K562 (cell line): ENCODE results near the gene RPL36AL. TPM values are rescaled to one million over a fixed set of nuclear protein-coding genes. Genes with fewer than 3 reads are reported as not detected.

Experiments used
- ADNP ChIP-seq: fragments of 200-800 bp; sonication (Bioruptor generic); IDR thresholded peaks from 2 replicates; pipeline ENCODE4 v1.6.1; 2016; ENCODE audit warnings: missing genetic modification characterization, missing compliant biosample characterization
- ATF4 ChIP-seq: fragments of 450-650 bp; formaldehyde crosslinking; IDR thresholded peaks from 2 replicates; pipeline ENCODE4 v1.4.0; 2022; ENCODE audit warnings: mild to moderate bottlenecking, moderate library complexity
- FUS ChIP-seq: fragments of 200-400 bp; formaldehyde crosslinking; optimal IDR thresholded peaks from 2 replicates; pipeline ENCODE3; 2017; ENCODE audit warnings: low read depth, low read length
- ILK ChIP-seq: fragments of 450-650 bp; IDR thresholded peaks from 2 replicates; pipeline ENCODE4 v1.6.1; 2016; ENCODE audit warnings: missing genetic modification characterization, low read depth, mild to moderate bottlenecking, missing compliant biosample characterization, moderate library complexity, borderline replicate concordance
- KLF13 ChIP-seq: fragments of 450-650 bp; IDR thresholded peaks from 2 replicates; pipeline ENCODE4 v1.6.1; 2016; ENCODE audit warnings: missing genetic modification characterization, low read depth, mild to moderate bottlenecking, missing compliant biosample characterization, moderate library complexity, borderline replicate concordance
- L3MBTL2 ChIP-seq: fragments of 450-650 bp; IDR thresholded peaks from 2 replicates; pipeline ENCODE4 v1.6.1; 2016; ENCODE audit warnings: mild to moderate bottlenecking, moderate library complexity
- MYNN ChIP-seq, 2 experiments: sonication (generic); formaldehyde crosslinking in 1 of 2; IDR thresholded peaks; 2 replicates each; pipeline versions ENCODE4 v1.5.0 to v1.6.1; 2016 to 2020; ENCODE audit warnings: antibody characterized with exemption in 1 of 2, missing genetic modification reagents in 1 of 2
- RNF2 ChIP-seq: sonication (generic); IDR thresholded peaks from 2 replicates; pipeline ENCODE4 v1.6.1; 2016
- ZNF445 ChIP-seq: fragments of 250-450 bp; sonication (Bioruptor Pico); IDR thresholded peaks from 2 replicates; pipeline ENCODE4 v1.4.0; 2020; ENCODE audit warnings: low read depth, mild to moderate bottlenecking, moderate library complexity
- ZNF609 ChIP-seq: sonication (generic); formaldehyde crosslinking; IDR thresholded peaks from 2 replicates; pipeline ENCODE4 v1.8.1; 2023; ENCODE audit warnings: missing genetic modification reagents, mild to moderate bottlenecking, borderline replicate concordance
- ZNF639 ChIP-seq, 2 experiments: fragments of 200-800 bp in 1 of 2; sonication (Bioruptor generic) in 1 of 2; sonication (generic) in 1 of 2; formaldehyde crosslinking in 1 of 2; IDR thresholded peaks in 1 of 2; conservative IDR thresholded peaks in 1 of 2; 2 replicates each; pipeline versions ENCODE4 v1.5.0 to v1.6.1; 2016 to 2020; ENCODE audit warnings: missing compliant biosample characterization in 1 of 2, missing genetic modification characterization in 1 of 2, missing genetic modification reagents in 1 of 2
- polyA plus RNA-seq, 8 experiments: library from polyadenylated mRNA; depleted of rRNA in 4 of 8; stranded (reverse) in 5 of 8; unstranded in 3 of 8; fragments of >200 nt; fragmentation: Nextera tagmentation in 2 of 8; fragmentation: Illumina TruSeq in 1 of 8; extraction: Ambion mirVana in 2 of 8; extraction: Trizol in 1 of 8; gene quantifications; 2 replicates each; pipeline versions ENCODE4 v1.2.1 to v1.2.3, GENCODE V29; 2011 to 2014; ENCODE audit warnings: inconsistent platforms in 1 of 8, missing spikeins in 1 of 8
- total RNA-seq, 7 experiments: library from RNA; depleted of rRNA in 6 of 7; stranded (reverse); fragments of >200 nt in 6 of 7; fragmentation: Illumina TruSeq in 2 of 7; extraction: Trizol in 2 of 7; gene quantifications; 2 replicates each; pipeline versions ENCODE4 v1.2.1 to v1.2.3, GENCODE V29; 2011 to 2021; ENCODE audit warnings: low replicate concordance in 1 of 7
- TF ChIP-seq, protein P1 (sequence below): fragments of 450-650 bp; IDR thresholded peaks from 2 replicates; pipeline ENCODE4 v1.6.1; 2016; ENCODE audit warnings: missing biosample characterization, missing genetic modification characterization
- TF ChIP-seq, protein P2 (sequence below): fragments of 450-650 bp; IDR thresholded peaks from 2 replicates; pipeline ENCODE4 v1.6.1; 2018; ENCODE audit not compliant: partially characterized antibody

Gene RPL36AL
- total and polyA plus RNA-seq, 9 of the 15 experiments (the other 6 are each of a cell fraction or from before 2014, with no cell fraction given), result 146 to 674 (median 360) TPM

- TF ChIP-seq ILK (tag), result no peak
- peak; percentile 39; the same call in 1 of the 2 replicates for TF ChIP-seq MYNN (IDR thresholded peaks at IDR 0.05)
- no peak for TF ChIP-seq MYNN (CRISPR knock-in tag; IDR thresholded peaks at IDR 0.05)
- no peak for TF ChIP-seq ZNF639 (CRISPR knock-in tag; conservative IDR thresholded peaks at IDR 0.05 in 1 of 2, IDR thresholded peaks at IDR 0.05 in 1 of 2)
- no peak for TF ChIP-seq ATF4 (CRISPR knock-in tag)
- no peak for TF ChIP-seq ZNF445 (CRISPR knock-in tag)
- peak; percentile 20; the same call in 1 of the 2 replicates for TF ChIP-seq RNF2
- TF ChIP-seq, protein P1, sequence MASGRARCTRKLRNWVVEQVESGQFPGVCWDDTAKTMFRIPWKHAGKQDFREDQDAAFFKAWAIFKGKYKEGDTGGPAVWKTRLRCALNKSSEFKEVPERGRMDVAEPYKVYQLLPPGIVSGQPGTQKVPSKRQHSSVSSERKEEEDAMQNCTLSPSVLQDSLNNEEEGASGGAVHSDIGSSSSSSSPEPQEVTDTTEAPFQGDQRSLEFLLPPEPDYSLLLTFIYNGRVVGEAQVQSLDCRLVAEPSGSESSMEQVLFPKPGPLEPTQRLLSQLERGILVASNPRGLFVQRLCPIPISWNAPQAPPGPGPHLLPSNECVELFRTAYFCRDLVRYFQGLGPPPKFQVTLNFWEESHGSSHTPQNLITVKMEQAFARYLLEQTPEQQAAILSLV, result no peak
- no peak for TF ChIP-seq FUS
- no peak for TF ChIP-seq ZNF609 (CRISPR knock-in tag)
- peak; percentile 44; the same call in 1 of the 2 replicates for TF ChIP-seq L3MBTL2
- no peak for TF ChIP-seq KLF13 (tag)
- TF ChIP-seq, protein P2, sequence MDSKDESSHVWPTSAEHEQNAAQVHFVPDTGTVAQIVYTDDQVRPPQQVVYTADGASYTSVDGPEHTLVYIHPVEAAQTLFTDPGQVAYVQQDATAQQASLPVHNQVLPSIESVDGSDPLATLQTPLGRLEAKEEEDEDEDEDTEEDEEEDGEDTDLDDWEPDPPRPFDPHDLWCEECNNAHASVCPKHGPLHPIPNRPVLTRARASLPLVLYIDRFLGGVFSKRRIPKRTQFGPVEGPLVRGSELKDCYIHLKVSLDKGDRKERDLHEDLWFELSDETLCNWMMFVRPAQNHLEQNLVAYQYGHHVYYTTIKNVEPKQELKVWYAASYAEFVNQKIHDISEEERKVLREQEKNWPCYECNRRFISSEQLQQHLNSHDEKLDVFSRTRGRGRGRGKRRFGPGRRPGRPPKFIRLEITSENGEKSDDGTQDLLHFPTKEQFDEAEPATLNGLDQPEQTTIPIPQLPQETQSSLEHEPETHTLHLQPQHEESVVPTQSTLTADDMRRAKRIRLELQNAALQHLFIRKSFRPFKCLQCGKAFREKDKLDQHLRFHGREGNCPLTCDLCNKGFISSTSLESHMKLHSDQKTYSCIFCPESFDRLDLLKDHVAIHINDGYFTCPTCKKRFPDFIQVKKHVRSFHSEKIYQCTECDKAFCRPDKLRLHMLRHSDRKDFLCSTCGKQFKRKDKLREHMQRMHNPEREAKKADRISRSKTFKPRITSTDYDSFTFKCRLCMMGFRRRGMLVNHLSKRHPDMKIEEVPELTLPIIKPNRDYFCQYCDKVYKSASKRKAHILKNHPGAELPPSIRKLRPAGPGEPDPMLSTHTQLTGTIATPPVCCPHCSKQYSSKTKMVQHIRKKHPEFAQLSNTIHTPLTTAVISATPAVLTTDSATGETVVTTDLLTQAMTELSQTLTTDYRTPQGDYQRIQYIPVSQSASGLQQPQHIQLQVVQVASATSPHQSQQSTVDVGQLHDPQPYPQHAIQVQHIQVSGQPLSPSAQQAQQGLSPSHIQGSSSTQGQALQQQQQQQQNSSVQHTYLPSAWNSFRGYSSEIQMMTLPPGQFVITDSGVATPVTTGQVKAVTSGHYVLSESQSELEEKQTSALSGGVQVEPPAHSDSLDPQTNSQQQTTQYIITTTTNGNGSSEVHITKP, result no peak
- no peak for TF ChIP-seq ADNP
These were observed at the start of gene RPL36AL, which contains the start of gene MGAT2 (continued) for GRCh38 chr14:49620182-49621113.
